Activated naive CD4-positive, alpha-beta T cell treated with anti-CD3 and anti-CD28 coated beads for 36 hours (primary cell): ENCODE data around the gene ZNRF3. TPM values are rescaled to one million over a fixed set of nuclear protein-coding genes. Genes with fewer than 3 reads are reported as not detected.
A peak's percentile ranks its signal among the peaks of the same experiment; 100 is the strongest.

Experiments
- CTCF ChIA-PET: fragments of 350-600 bp; sonication (Branson Sonifier 250); formaldehyde crosslinking; loops from one replicate; lab custom pipeline; 2021; ENCODE audit warnings: antibody characterized with exemption; lab: Charles Lee
- DNase-seq: peaks from one replicate; pipeline ENCODE4 v3.0.0-alpha.2; 2020
- H3K27ac Mint-ChIP-seq: one replicate; pipeline ENCODE4 v1.8.0; 2021; ENCODE audit warnings: mild to moderate bottlenecking, mixed read lengths
- H3K27me3 Mint-ChIP-seq: one replicate; pipeline ENCODE4 v1.8.0; 2021; ENCODE audit warnings: low read depth, mixed read lengths
- H3K36me3 Mint-ChIP-seq: one replicate; pipeline ENCODE4 v1.8.0; 2021; ENCODE audit warnings: low read depth, mixed read lengths
- H3K4me1 Mint-ChIP-seq: one replicate; pipeline ENCODE4 v1.8.0; 2021; ENCODE audit warnings: low read depth, mixed read lengths
- H3K4me3 Mint-ChIP-seq: one replicate; pipeline ENCODE4 v1.8.0; 2021; ENCODE audit warnings: mild to moderate bottlenecking, moderate library complexity, mixed read lengths
- H3K9me3 Mint-ChIP-seq: one replicate; pipeline ENCODE4 v1.8.0; 2021; ENCODE audit warnings: mixed read lengths
- intact Hi-C: fragments of 100-400 bp; cut with micrococcal nuclease; formaldehyde crosslinking; loops from one replicate; pipeline ENCODE4 v1.15.1; 2023
- total RNA-seq, 2 experiments: library from RNA; stranded (reverse); gene quantifications; one replicate each; pipeline ENCODE4 v1.2.3, GENCODE V29; 2021

The ZNRF3 gene
- total RNA-seq, 2 experiments from 2014 or later, result 1.6 to 2.2 TPM

DNA sequence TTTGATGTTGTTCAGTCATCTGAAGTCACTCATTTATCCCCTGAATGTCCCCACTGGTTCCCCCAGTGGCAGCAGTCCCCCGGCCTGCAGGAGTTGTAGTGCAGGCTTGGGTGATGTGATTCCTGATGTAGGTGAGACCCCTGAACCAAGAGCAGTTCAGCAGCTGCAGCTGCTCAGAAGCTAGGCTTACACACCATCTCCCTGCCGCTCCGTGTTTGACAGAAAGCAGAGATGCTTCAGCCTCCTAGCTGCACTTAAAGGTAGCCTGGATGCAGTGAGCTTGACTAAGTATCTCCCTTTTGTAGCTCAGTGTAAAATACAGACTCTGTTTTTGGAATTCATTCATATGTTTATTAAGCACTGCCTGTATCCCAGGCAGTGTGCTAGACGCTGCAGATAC is 130.9 kb downstream of the ZNRF3 start:
- no peak overlapping the region for H3K4me3 Mint-ChIP-seq
- peaks cover 6% of the 10 kb centered on the region for H3K9me3 Mint-ChIP-seq
- H3K36me3 Mint-ChIP-seq, result peaks cover 2% of the 10 kb centered on the region
- H3K27ac Mint-ChIP-seq, result no peak overlapping the region
- peaks cover 2% of the 10 kb centered on the region for H3K27me3 Mint-ChIP-seq
- CTCF ChIA-PET, result interaction anchor here (2.8 kb wide), 1 partner anchor 27 kb away, joined by 14 read pairs; no protein-coding TSS in a partner anchor
- DNase-seq, result no peak
- peaks cover 6% of the 10 kb centered on the region for H3K4me1 Mint-ChIP-seq
- intact Hi-C loops, result no loop called here

DNA sequence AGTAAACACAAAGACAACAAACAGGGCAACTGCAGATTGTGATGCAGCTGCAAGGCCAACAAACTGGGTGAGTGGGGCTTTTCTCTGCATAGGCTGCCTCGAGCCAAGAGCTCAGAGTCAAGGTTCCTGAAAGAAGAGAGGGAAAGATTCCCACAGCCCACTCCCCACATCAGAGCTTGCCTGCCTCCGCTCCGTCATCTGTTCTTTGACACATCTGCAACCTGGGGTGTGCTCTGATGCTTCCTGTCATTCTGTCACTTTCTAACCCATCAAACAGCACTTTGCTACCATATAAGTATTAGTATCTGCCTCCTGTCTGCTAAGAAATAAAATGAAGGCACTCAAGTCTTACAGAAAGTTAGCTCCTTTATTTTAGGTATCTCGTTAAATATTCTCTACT is 131.4 kb downstream of the ZNRF3 start:
- Mint-ChIP-seq H3K9me3 (peaks cover 6% of the 10 kb centered on the region), H3K27me3 (peaks cover 2% of the 10 kb centered on the region), H3K36me3 (peaks cover 2% of the 10 kb centered on the region), H3K4me1 (peaks cover 6% of the 10 kb centered on the region), H3K4me3 (no peak overlapping the region), H3K27ac (no peak overlapping the region)
- no peak for DNase-seq
- intact Hi-C loops, result no loop called here
- CTCF ChIA-PET, result interaction anchor here (2.8 kb wide), 1 partner anchor 26 kb away, joined by 14 read pairs; no protein-coding TSS in a partner anchor

DNA sequence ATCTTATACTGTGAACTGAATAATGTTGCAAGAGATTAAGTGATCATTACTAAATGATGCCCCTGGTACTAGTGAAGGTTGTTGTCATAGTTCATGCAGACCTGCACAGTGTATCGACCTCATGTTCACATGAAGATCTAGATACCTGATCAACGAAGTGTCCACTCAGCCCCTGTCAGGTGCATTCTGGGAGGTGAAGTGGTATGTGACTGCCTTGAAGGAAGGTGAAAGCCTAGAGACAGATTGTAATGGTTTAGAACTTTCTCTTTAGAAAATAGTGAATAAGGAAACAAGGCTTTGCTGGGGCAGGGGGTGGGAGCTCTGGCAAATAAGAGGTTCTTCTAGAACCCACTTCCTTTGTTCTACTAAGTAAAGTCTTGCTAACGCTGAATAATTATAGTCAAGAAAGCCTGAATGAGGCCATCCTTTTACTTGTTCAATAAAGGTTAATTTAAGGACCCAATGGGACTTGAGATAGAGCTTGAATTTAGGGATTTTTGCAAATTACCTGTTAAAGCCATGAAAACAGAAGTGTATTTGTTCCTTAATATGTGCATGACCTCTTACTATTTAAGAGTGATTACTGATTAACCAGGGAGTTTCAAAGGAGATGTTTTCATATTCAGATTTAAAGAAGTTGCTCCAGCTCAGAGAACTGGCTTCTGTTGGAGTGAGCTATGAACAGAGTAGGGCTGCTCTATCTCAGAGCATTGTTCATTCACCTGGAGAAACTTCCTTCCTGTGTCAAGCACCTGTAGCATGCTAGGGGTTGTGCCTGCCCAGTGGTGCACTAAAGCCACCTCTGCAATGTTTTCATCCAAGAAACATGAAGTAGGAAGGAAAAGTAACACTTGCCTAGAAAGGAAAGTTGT is 132.9 kb downstream of the ZNRF3 start:
- Mint-ChIP-seq H3K9me3 (peaks cover 6% of the 10 kb centered on the region), H3K36me3 (peaks cover 2% of the 10 kb centered on the region), H3K27ac (no peak overlapping the region), H3K27me3 (peaks cover 2% of the 10 kb centered on the region), H3K4me3 (no peak overlapping the region), H3K4me1 (peaks cover 6% of the 10 kb centered on the region)
- intact Hi-C loops, result no loop called here
- no peak for DNase-seq
- CTCF ChIA-PET, result interaction anchor here (0.6 kb wide), 1 partner anchor 383 kb away, joined by 6 read pairs; no protein-coding TSS in a partner anchor

DNA sequence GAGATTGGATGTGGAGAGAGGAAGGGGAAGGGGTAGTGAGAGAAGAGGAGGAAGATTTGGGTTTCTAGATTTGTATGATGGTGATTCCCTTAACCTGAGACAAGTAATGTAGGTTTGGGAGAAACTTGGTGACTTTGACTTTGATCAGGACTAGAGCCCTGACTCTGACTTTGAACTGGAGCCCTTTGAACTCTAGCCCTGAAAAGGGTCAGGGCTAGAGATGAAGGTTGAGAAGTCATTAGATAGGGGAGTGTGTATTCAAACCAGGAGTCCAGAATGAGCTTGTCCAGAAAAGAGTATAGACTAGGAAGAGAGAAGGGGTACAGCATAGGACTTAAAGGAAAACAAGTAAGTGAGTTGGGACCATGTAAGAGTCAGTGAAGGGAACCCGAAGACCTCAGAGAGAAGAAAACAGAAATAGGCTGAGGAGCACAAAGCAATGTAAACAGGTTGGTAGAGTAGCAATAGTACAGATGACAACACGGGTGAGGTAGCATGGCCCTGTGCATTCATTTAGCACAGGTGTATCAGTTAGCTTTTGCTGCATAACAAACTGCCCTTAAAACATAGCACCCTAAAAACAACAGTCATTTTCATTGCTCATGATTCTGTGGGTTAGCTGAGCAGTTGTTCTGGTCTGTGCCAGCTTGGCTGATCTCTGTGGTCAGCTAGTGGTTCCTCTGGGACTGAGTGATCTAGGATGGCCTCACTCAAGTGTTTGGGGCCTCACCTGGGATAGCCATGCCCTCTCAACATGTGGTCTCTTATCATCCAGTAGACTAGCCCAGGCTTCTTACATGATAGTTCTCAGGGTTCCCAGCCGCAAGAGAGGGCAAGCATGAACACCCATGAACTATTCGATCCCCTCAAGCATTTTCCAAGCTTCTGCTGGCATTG is 135.2 kb downstream of the ZNRF3 start:
- peaks cover 6% of the 10 kb centered on the region for H3K9me3 Mint-ChIP-seq
- H3K27ac Mint-ChIP-seq, result no peak overlapping the region

DNA sequence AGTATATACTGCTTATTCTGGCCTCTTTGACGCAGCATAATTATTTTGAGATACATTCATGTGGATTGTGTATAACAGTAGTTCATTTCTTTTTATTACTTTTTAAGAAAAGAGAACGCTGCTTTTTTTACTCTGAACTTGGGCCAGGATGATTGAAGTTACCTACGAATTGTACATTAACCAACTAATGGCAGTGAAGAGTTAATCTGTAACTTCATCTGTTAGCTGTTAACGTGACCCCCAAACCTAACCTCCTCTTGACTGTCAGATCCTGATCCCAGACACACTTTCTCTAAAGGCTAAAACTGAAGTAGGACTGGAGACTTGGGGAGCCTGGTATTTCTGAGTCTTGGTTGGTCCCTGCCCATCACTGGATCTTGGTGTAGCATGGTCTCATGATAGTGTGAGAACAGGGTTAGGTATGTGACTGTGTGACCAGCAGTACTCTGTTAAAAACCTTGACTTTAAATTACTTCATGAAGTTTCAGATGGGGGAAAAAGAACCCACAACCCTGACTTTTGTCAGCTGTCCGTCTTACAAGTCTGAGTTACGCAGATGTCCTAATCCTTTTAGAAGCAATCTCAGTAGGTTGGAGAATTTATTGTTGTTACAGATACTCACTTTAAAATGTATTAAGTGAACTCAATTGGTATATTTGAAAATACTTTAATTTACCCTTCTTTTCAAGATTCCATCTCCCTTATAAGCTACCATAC is 138.9 kb downstream of the ZNRF3 start:
- H3K36me3 Mint-ChIP-seq, result no peaks in the 10 kb centered on the region
- H3K4me1 Mint-ChIP-seq, result no peaks in the 10 kb centered on the region
- no peak overlapping the region for H3K27ac Mint-ChIP-seq
- CTCF ChIA-PET, result no interaction called here
- H3K27me3 Mint-ChIP-seq, result peaks cover 5% of the 10 kb centered on the region
- intact Hi-C loops, result no loop called here
- no peak overlapping the region for H3K4me3 Mint-ChIP-seq
- DNase-seq, result no peak
- H3K9me3 Mint-ChIP-seq, result peaks cover 6% of the 10 kb centered on the region

More for the DNA sequence above, 135.2 kb downstream of the ZNRF3 start:
- Mint-ChIP-seq H3K4me3 (no peak overlapping the region), H3K4me1 (peaks cover 6% of the 10 kb centered on the region), H3K36me3 (peaks cover 2% of the 10 kb centered on the region), H3K27me3 (peaks cover 2% of the 10 kb centered on the region)
- CTCF ChIA-PET, result interaction anchor here (0.6 to 1.0 kb wide), 4 partner anchors 10 to 227 kb away, joined by 3 to 6 read pairs (median 3); no protein-coding TSS in a partner anchor
- no peak for DNase-seq
- intact Hi-C loops, result no loop called here

DNA sequence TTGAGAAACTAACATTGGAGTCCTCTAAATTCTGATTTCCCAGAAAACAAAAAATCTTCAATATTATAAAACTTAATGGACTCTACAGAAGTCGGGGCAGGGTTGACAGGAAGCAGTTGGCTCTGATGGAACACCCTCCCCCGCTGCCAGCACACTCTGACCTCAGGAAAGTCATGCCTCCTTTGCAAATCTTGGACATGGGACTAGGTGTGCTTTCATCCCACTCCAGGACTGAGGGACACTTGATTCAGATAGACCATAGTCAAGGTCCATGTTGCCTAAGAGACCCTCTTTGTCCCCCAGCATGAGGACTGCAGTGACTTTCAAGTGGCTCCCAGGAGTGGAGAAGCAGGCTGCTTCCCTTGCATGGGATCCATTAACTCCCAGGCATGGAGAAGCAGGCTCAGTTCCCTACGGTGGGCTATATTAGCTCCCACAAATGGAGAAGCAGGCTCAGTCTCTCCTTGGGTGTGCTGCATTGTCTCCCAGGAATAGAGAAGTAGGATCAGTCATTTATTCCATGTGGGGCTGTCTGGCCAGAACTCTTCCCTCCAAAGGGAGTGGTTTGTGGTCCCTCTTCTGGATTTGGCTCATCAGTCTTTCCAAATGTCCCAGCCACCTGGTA is 139.9 kb downstream of the ZNRF3 start:
- intact Hi-C loops, result no loop called here
- H3K36me3 Mint-ChIP-seq, result no peaks in the 10 kb centered on the region
- CTCF ChIA-PET, result interaction anchor here (1.1 kb wide), 1 partner anchor 17 kb away, joined by 3 read pairs; no protein-coding TSS in a partner anchor
- H3K27ac Mint-ChIP-seq, result no peak overlapping the region
- no peak overlapping the region for H3K4me3 Mint-ChIP-seq
- DNase-seq, result no peak
- H3K4me1 Mint-ChIP-seq, result no peaks in the 10 kb centered on the region
- peaks cover 10% of the 10 kb centered on the region for H3K27me3 Mint-ChIP-seq
- peaks cover 3% of the 10 kb centered on the region for H3K9me3 Mint-ChIP-seq

DNA sequence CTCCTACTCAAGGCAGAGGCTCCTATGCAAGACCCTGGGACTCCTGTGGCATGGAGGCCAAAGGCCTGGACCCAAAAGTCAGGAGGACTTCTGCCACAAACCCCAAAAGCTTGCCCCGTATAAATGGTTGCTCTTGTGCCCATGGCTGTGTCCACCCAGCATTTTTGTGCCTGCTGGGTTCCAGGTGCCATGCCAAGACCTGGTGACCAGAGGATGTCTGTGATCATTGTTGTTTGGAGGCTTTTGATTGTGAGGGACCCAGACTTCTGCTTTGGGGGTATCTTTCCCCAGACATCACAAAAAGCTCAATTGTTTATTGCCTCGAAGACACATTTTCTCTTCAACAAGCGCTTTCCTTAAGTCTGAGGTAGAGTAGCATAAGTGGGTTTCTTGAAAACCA is 143.2 kb downstream of the ZNRF3 start:
- Mint-ChIP-seq H3K4me3 (no peak overlapping the region), H3K9me3 (no peaks in the 10 kb centered on the region), H3K27me3 (peaks cover 32% of the 10 kb centered on the region), H3K4me1 (peaks cover 17% of the 10 kb centered on the region), H3K27ac (no peak overlapping the region), H3K36me3 (peaks cover 2% of the 10 kb centered on the region)
- intact Hi-C loops, result no loop called here
- no peak for DNase-seq
- CTCF ChIA-PET, result interaction anchor here (1.8 kb wide), 1 partner anchor 13 kb away, joined by 8 read pairs; no protein-coding TSS in a partner anchor

DNA sequence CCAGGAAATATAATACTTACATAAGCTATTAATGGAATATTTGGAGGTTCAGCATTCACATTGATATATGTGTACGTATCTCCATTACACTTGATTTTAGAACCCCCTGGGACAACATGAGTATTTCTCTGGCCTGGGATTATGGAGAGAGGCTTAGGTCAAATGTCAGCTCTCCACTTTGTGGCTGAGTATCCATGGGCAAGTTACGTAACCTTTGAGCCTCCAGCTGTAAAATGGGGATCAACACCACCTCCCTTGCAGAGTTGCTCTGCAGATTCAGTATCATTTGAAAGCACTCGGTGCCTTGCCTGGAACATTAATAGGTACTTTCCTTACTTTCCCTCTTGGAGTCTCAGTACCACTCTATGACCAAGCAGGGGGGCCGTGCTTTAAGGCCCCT is 145.1 kb downstream of the ZNRF3 start:
- CTCF ChIA-PET, result interaction anchor here (0.9 to 1.8 kb wide), 3 partner anchors 11 to 130 kb away, joined by 3 to 8 read pairs (median 3); no protein-coding TSS in a partner anchor

DNA sequence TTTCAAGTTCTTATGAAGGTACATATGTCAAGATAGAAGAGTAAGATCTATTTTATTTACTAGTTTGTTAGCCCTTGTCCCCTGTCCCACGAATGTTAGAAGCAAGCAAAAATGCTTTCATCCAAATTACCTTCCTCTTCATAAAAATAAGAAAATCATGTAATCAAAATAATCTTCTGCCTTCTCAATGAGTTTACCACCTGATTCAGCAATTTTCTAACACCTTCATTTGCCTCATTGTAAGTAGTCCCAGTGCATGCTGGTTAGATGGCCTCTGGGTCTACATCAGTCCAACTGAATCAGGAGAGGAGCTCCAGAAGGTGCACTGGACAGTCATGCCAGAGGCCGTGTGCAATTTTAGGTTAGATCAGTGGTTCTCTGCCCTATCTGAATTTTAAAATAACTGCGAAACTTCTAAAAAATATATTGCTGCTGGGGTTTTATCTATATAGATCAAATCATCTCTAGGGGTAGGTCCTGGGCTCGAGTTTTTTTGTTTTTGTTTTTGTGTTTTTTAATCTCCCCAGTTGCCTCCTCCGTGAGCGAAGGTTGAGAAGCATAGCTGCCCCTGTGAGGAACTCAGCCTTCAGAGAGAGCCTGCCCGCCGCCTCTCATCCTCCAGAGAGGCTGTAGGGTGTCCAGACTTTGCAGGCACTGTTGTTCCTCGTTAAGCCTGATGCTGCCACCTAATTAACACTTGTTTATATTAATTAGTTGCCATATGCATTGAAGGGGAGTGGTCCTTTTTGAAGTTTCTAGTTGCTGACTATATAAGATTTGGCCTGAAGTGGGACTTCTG is 146.0 kb downstream of the ZNRF3 start:
- intact Hi-C loops, result no loop called here
- DNase-seq, result no peak
- H3K27ac Mint-ChIP-seq, result no peak overlapping the region
- peaks cover 17% of the 10 kb centered on the region for H3K4me1 Mint-ChIP-seq
- H3K27me3 Mint-ChIP-seq, result peaks cover 39% of the 10 kb centered on the region
- H3K9me3 Mint-ChIP-seq, result no peaks in the 10 kb centered on the region
- peaks cover 2% of the 10 kb centered on the region for H3K36me3 Mint-ChIP-seq
- H3K4me3 Mint-ChIP-seq, result no peak overlapping the region
- CTCF ChIA-PET, result interaction anchor here (0.6 to 0.9 kb wide), 2 partner anchors 129 to 252 kb away, joined by 3 read pairs; no protein-coding TSS in a partner anchor

More for the DNA sequence above, 145.1 kb downstream of the ZNRF3 start:
- no peak for DNase-seq
- intact Hi-C loops, result no loop called here
- Mint-ChIP-seq H3K4me1 (peaks cover 17% of the 10 kb centered on the region), H3K27ac (no peak overlapping the region), H3K27me3 (peaks cover 39% of the 10 kb centered on the region), H3K4me3 (no peak overlapping the region), H3K9me3 (no peaks in the 10 kb centered on the region), H3K36me3 (peaks cover 2% of the 10 kb centered on the region)

DNA sequence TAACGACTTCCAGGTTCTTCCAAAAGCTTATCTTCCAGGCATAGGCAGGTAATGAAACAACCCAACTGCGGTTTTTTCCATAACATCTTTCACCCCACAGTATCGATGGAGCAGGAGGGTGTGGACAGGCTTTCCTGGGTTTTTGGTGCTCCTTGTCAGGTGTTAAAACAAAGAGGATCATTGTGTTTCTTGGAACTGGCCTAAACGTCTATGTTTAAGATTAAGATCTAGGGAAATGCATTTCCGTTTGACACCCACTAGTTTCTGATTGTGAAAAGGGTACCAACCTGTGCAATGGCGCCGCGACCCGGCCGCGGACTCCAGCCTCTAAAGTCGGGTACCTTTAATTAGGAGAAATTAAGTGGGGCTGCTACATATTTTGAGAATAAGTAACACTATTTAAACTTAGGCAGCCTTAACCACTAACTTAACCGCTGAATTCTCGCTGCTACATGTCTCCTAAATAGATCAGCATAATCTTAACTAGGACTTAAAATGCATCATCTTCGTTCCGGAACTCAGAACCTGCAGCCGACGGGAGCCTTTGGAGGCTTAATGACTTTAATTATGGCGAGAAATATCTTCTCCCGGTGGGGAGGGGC is 146.7 kb downstream of the ZNRF3 start:
- CTCF ChIA-PET, result no interaction called here
- Mint-ChIP-seq H3K36me3 (peaks cover 2% of the 10 kb centered on the region), H3K27ac (no peak overlapping the region), H3K27me3 (peaks cover 39% of the 10 kb centered on the region), H3K4me1 (peaks cover 17% of the 10 kb centered on the region), H3K4me3 (peak overlapping the region; percentile 38), H3K9me3 (no peaks in the 10 kb centered on the region)
- DNase-seq, result peak; percentile 30
- intact Hi-C loops, result no loop called here
